ENCODE results near the gene ZNF496.
"Not testable (repeated sequence)": the region's sequence is repeated elsewhere in the genome, so short reads cannot be mapped to it uniquely, and the experiment has no call there.

The ZNF496 gene

DNA sequence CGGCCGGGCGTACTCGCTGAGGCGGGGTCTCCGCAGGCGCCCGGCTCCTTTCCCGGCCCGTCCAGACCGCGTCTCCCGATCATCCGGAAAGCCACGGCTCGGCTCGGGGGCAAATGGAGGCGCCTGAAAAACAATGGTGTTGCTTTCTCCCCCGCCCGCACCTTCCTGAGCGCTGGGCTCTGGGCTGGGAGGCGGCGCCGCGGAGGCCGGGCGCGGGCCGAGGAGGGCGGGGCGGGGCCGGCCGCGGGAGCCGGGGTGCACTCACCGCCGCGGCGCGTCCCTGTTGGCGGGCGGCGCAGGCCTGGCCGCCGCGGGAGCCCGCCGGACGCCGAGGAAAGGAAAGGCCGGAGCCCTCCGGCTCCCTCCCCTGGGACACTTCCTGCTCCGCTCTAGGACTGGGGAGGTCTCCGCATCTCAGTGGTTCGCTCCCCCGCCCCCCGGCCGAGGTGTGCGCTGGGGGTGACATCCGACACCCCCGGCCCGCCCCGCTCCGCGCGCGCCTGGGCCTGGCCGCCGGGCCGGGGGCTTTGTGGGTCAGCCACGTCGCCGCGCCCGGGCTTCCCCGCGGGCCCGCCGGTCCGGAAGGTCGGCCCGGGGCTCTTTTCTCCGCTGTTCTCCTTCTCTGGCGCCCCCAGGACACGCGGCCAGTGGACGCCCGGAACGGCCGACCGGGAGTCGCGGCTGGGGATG, at the start of gene ZNF496:
ZNF496 (minus strand) TSS at position 343 of the 690 bp plus-strand sequence. CDS start 2,289 bp downstream, outside the sequence.
- Mint-ChIP-seq H3K9me3 (no peaks in the 10 kb centered on the region), H3K27me3 (peaks cover 24% of the 10 kb centered on the region), H3K27ac (peak within 1 kb of the TSS; percentile 85), H3K4me1 (ENCODE audit: low read depth) (peaks cover 59% of the 10 kb centered on the region), H3K4me3 (peak within 1 kb of the TSS; percentile 85), H3K36me3 (ENCODE audit: low read depth) (peaks cover 60% of the 10 kb centered on the region)
- intact Hi-C loops (cut with micrococcal nuclease): loop anchor here (2.0 kb wide), 2 partner anchors 29 to 121 kb away; no protein-coding TSS in a partner anchor

DNA sequence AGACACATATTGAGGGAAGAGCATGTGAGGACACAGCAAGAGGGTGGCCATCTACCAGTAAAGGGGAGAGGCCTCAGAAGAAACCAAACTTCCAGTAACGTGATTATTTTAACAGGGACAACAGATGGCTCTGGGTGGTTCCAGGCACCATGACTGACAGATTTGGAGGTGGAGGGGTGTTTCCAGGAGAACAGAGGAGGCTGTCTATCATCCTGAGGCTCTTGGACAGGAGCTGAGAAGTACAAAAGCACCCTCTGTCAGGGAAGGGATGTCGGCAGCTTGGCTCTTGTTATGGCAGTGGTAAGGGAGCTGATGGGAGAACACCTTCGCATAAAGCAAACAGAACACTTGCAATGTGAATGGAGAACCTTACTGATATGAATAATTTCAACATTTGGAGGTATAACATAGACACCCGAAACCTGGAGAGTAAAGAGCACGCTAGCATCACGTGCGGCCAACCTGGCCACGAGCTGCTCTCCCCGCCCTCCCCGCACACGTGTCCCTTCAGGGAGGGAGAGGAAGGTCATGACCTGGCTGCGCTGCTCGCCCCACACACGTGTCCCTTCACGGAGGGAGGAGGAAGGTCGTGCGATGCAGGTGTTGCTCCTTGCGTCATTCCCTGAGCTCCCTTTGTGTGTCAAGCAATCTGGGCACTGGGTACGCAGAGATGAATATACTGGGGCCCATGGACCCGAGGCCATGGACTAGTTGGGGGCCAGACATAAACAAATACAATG, 46.8 kb upstream of the ZNF496 start:
- no peaks in the 10 kb centered on the region for H3K36me3 Mint-ChIP-seq (ENCODE audit: low read depth)
- peaks cover 9% of the 10 kb centered on the region for H3K9me3 Mint-ChIP-seq
- H3K4me3 Mint-ChIP-seq: no peak overlapping the region
- peaks cover 22% of the 10 kb centered on the region for H3K4me1 Mint-ChIP-seq (ENCODE audit: low read depth)
- no peaks in the 10 kb centered on the region for H3K27me3 Mint-ChIP-seq
- no peak overlapping the region for H3K27ac Mint-ChIP-seq
- intact Hi-C loops (cut with micrococcal nuclease): no loop called here

DNA sequence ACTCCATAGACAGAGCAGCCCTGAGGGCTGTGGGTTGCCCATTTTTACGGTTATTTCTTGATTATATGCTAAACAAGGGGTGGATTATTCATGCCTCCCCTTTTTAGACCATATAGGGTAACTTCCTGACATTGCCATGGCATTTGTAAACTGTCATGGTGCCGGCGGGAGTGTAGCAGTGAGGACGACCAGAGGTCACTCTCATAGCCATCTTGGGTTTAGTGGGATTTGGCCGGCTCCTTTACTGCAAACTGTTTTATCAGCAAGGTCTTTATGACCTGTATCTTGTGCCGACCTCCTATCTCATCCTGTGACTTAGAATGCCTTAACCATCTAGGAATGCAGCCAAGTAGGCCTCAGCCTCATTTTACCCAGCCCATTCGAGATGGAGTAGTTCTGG, 46.0 kb upstream of the ZNF496 start:
- H3K27ac Mint-ChIP-seq; H3K4me3 Mint-ChIP-seq; H3K27me3 Mint-ChIP-seq; H3K36me3 Mint-ChIP-seq (ENCODE audit: low read depth); intact Hi-C loops (cut with micrococcal nuclease); H3K9me3 Mint-ChIP-seq: not testable (repeated sequence)
- peaks cover 22% of the 10 kb centered on the region for H3K4me1 Mint-ChIP-seq (ENCODE audit: low read depth)

DNA sequence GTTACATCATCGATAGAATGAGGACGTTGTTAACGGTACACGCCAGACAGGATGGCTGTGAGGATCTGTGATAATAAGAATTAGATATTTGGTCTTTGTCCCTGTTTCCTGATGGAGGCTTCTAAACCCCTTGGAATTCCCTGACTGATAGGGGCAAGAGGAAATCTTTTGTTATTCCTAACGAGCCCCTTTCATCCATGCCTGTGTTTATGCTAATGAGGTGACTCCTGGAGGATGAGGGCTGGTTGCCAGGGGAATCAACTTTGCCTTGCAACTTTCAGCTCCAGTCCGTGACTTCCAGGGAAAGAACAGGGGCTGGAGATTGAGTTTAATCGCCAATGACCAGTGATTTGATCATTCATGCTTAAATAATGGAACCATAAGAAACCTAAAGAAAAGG, 45.0 kb upstream of the ZNF496 start:
- Mint-ChIP-seq H3K4me3 (no peak overlapping the region), H3K36me3 (ENCODE audit: low read depth) (no peaks in the 10 kb centered on the region), H3K27ac (no peak overlapping the region), H3K27me3 (no peaks in the 10 kb centered on the region), H3K4me1 (ENCODE audit: low read depth) (peaks cover 20% of the 10 kb centered on the region), H3K9me3 (peaks cover 9% of the 10 kb centered on the region)
- intact Hi-C loops (cut with micrococcal nuclease): no loop called here

DNA sequence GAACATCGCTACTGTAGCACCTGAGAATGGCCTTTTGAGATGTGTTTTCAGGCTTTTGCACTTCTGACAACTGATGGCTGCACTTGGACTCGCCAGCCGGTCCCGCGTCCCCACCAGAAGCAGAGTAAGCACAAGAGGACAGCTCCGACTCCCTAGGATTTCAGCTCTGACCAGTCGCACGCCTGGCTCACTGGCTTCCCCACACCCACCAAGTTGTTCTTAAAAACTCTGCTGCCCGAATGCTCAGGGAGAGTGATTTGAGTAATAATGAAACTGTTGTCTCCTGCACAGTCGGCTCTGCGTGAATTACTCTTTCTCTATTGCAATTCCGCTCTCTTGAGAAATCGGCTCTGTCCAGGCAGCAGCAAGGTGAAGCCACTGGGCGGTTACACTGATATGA, 44.1 kb upstream of the ZNF496 start:
- Mint-ChIP-seq H3K27me3 (no peaks in the 10 kb centered on the region), H3K27ac (no peak overlapping the region), H3K4me3 (no peak overlapping the region), H3K9me3 (peaks cover 9% of the 10 kb centered on the region), H3K36me3 (ENCODE audit: low read depth) (no peaks in the 10 kb centered on the region), H3K4me1 (ENCODE audit: low read depth) (peaks cover 17% of the 10 kb centered on the region)
- intact Hi-C loops (cut with micrococcal nuclease): no loop called here

DNA sequence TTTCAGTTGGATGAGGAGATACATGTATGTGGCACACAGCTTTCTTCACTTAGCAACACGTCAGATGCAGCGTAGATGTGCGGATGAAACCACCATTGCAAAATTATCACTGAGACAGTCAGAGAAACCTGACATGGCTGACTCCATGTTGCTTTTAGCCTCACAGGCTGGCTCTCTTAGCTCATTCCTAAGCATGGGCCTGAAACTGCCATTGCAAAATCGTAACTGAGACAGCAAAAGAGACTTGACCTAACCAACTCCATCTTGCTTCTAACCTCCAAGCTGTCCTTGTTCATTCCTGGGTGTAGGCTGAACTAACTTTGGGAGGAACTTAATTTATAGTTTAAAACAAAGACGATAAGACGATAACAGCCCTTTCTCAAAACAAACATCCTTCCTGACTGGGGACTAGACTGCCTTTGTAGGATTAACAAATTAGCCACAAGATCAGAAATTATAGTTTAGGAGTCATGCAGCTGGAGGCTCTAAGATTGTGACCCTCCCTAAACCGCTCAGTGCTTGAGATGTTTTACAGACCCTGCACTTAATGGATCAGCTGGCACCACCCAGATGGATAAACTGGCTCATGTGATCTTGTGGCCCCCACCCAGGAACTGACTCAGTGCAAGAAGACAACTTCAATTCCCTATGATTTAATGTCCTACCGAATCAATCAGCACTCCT, 43.1 kb upstream of the ZNF496 start:
- H3K27me3 Mint-ChIP-seq; H3K4me3 Mint-ChIP-seq; H3K36me3 Mint-ChIP-seq (ENCODE audit: low read depth); H3K9me3 Mint-ChIP-seq; H3K27ac Mint-ChIP-seq: not testable (repeated sequence)
- peaks cover 17% of the 10 kb centered on the region for H3K4me1 Mint-ChIP-seq (ENCODE audit: low read depth)
- intact Hi-C loops (cut with micrococcal nuclease): loop anchor here (5.0 kb wide), 2 partner anchors 43 to 198 kb away; partner anchors contain the start of gene NLRP3

DNA sequence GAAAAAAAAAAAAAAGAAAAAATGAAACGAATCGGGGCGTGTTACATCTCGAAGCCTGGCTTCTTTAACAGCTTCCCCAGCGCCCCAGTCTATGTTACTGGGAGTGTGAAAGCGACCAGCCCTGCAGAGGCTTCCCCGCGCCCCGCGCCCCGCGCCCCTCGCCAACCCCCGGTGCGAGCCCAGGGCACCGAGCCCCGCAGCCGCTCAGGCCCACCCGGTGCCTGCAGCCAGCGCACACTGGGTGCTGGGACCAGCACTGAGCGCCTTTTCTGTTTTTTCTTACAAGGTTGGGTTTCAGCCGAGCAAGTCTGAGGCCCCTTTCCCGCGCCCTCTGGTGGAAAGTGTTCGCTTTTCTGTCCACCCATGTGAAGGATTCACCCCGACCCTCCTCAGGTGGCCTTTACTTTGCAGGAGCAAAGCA, 42.1 kb upstream of the ZNF496 start:
- H3K9me3 Mint-ChIP-seq: no peaks in the 10 kb centered on the region
- H3K4me1 Mint-ChIP-seq (ENCODE audit: low read depth): peaks cover 21% of the 10 kb centered on the region
- intact Hi-C loops (cut with micrococcal nuclease): loop anchor here (5.0 kb wide), 2 partner anchors 44 to 199 kb away; partner anchors contain the start of gene NLRP3
- H3K36me3 Mint-ChIP-seq (ENCODE audit: low read depth): no peaks in the 10 kb centered on the region
- peak overlapping the region; percentile 45 for H3K4me3 Mint-ChIP-seq
- H3K27me3 Mint-ChIP-seq: no peaks in the 10 kb centered on the region
- peak overlapping the region; percentile 52 for H3K27ac Mint-ChIP-seq

DNA sequence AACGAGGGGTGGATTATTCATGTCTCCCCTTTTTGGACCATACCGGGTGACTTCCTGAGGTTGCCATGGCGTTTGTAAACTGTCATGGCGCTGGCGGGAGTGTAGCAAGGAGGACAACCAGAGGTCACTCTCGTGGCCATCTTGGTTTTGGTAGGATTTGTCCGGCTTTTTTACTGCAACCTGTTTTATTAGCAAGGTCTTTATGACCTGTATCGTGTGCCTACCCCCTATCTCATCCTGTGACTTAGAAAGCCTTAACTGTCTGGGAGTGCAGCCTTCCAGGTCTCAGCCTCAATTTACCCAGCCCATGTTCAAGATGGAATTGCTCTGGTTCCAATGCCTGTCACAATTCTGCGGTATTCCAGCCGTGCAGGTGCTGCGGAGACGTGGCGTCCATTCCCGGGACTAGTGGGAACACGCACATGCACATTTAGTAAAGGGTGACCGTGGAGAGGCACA, 40.2 kb upstream of the ZNF496 start:
- Mint-ChIP-seq H3K36me3 (ENCODE audit: low read depth) (no peaks in the 10 kb centered on the region), H3K27ac (no peak overlapping the region), H3K4me3 (no peak overlapping the region), H3K27me3 (no peaks in the 10 kb centered on the region), H3K9me3 (peaks cover 7% of the 10 kb centered on the region), H3K4me1 (ENCODE audit: low read depth) (peaks cover 27% of the 10 kb centered on the region)
- intact Hi-C loops (cut with micrococcal nuclease): loop anchor here (1.0 to 5.0 kb wide), 3 partner anchors 45 to 200 kb away; partner anchors contain the start of gene NLRP3

DNA sequence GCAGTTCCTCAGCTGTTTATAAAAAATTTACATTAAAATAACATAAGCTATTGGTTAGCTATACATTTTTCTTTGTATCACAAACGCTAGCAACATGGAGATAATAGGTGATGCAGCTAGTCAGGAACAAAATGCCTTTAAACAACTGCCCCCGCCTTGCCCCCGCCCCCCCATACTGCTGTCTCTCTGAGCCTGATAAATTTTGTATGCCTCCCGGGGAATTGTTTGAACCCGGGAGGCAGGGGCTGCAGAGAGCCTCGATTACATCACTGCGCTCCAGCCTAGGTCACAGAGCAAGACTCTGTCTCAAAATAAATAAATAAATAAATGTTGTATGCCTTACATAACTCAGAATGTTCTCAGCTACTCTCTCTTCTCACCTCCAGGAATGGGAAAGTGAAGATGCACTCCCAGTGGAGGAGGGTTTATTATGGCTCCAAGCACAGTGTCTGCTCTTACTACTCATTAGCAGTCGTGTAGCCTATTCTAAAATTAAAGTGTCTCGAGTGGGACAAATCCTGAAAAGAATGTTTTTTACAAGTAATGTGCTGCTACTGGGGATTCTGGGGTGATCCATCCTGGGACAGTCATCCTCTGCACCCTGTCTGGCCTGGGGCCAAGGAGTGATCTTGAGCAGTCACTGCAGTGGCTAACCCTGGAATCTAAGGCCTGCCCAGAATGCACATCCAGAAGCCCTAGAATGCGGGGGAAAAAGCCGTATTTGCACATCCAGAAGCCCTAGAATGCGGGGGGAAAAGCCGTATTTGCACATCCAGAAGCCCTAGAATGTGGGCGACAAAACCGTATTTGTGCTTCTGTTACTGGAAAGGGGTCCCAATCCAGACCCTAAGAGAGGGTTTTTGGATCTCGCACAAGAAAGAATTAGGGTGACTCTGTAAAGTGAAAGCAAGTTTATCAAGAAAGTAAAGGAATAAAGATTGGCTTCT, 39.4 kb upstream of the ZNF496 start:
- Mint-ChIP-seq H3K27ac (no peak overlapping the region), H3K4me1 (ENCODE audit: low read depth) (peaks cover 27% of the 10 kb centered on the region), H3K27me3 (no peaks in the 10 kb centered on the region), H3K9me3 (peaks cover 15% of the 10 kb centered on the region), H3K4me3 (no peak overlapping the region), H3K36me3 (ENCODE audit: low read depth) (peaks cover 3% of the 10 kb centered on the region)
- intact Hi-C loops (cut with micrococcal nuclease): loop anchor here (5.0 kb wide), 2 partner anchors 46 to 201 kb away; partner anchors contain the start of gene NLRP3

DNA sequence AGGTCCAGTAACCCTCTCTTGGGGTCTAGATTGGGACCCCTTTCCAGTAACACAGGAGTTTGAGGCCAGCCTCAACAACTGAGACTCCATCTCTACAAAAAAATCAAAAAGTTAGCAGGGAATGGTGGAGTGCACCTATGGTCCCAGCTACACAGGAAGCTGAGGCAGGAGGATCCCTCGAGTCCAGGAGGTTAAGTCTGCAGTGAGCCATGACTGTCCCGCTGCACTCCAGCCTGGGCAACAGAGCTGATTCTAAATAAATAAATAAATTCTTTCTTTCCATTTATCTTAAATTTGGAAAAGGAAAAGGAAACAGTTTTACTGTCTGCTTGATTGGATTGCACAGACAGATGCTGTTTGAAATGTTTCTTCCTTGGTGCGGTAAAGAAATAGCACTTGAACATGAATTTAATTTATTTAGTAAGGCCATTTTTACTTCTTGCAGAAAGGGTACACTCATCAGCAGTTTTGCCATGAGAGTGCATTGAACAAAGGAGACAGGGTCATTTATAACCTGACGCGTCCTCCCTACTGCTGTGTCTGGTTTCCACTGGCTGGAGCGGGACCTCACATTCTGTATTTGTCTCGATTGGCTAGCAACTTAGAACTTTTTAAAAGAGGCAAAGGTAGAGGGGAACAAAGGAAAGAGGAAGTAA, 37.0 kb upstream of the ZNF496 start:
- intact Hi-C loops (cut with micrococcal nuclease): no loop called here
- H3K36me3 Mint-ChIP-seq (ENCODE audit: low read depth): peaks cover 8% of the 10 kb centered on the region
- H3K4me1 Mint-ChIP-seq (ENCODE audit: low read depth): peaks cover 10% of the 10 kb centered on the region
- peaks cover 28% of the 10 kb centered on the region for H3K9me3 Mint-ChIP-seq
- H3K27me3 Mint-ChIP-seq: peaks cover 6% of the 10 kb centered on the region
- H3K27ac Mint-ChIP-seq: no peak overlapping the region
- no peak overlapping the region for H3K4me3 Mint-ChIP-seq

DNA sequence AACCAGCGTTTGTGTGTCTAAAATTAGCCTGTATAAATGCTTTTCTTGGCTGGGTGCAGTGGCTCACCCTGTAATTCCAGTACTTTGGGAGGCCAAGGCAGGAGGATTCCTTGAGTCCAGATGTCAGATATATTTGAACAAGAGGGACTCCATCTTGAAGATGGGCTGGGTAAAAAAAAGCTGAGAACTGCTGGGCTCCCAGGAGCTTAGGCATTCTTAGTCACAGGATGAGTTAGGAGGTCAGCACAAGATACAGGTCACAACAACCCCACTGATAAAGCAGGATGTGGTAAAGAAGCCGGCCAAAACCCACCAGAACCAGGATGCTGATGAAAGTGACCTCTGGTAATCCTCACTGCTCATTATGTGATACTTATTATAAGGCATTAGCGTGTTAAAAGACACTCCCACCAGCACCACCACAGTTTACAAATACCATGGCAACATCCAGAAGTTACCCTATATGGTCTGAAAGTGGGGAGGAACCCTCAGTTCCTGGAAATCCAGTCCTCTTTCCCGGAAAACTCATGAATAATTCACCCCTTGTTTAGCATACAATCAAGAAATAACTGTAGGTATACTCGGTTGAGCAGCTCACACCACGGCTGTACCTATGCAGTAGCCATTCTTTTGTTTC, 36.2 kb upstream of the ZNF496 start:
- Mint-ChIP-seq H3K4me1 (ENCODE audit: low read depth) (peaks cover 10% of the 10 kb centered on the region), H3K4me3 (no peak overlapping the region), H3K27me3 (peaks cover 10% of the 10 kb centered on the region), H3K36me3 (ENCODE audit: low read depth) (peaks cover 8% of the 10 kb centered on the region), H3K9me3 (peaks cover 28% of the 10 kb centered on the region), H3K27ac (no peak overlapping the region)
- intact Hi-C loops (cut with micrococcal nuclease): no loop called here

DNA sequence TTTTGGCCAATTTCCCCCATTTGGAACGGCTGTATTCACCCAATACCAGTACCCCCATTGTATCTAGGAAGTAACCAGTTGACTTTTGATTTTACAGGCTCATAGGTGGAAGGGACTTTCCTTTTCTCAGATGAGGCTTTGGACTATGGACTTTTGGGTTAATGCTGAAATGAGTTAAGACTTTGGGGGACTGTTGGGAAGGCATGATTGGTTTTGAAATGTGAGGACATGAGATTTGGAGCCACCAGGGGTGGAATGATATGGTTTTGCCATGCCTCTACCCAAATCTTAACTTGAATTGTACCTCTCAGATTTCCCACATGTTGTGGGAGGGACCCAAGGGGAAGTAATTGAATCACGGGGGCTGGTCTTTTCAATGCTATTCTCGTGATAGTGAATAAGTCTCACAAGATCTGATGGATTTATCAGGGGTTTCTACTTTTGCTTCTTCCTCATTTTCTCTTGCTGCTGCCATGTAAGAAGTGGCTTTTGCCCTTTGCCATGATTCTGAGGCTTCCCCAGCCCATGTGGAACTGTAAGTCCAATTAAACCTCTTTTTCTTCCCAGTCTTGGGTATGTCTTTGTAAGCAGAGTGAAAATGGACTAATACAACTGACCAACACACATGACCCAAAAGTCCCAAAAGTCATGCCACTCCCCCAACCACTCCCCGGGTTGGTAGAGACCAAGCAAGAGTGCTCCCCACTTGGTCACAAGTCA, 35.4 kb upstream of the ZNF496 start:
- Mint-ChIP-seq H3K4me1 (ENCODE audit: low read depth) (peaks cover 10% of the 10 kb centered on the region), H3K4me3 (no peak overlapping the region), H3K27me3 (peaks cover 10% of the 10 kb centered on the region), H3K9me3 (peaks cover 28% of the 10 kb centered on the region), H3K27ac (no peak overlapping the region), H3K36me3 (ENCODE audit: low read depth) (peaks cover 8% of the 10 kb centered on the region)
- intact Hi-C loops (cut with micrococcal nuclease): no loop called here
